PC-9 (cell line): Measurements from ENCODE around the gene OPALIN. TPM values are rescaled to one million over a fixed set of nuclear protein-coding genes. Genes with fewer than 3 reads are reported as not detected.

Experiments
- BruUV-seq: library from RNA; stranded (reverse); fragments of 400-500 nt; replicated peaks from 2 replicates; lab custom pipeline; 2021; lab: Mats Ljungman, UMichigan
- CTCF ChIA-PET: fragments of 300-600 bp; sonication (Branson Sonifier 250); formaldehyde crosslinking; loops from one replicate; lab custom pipeline; 2022; ENCODE audit warnings: antibody characterized with exemption; lab: Charles Lee
- POLR2A ChIA-PET: fragments of 300-600 bp; sonication (Branson Sonifier 250); formaldehyde crosslinking; loops from one replicate; lab custom pipeline; 2022; ENCODE audit warnings: antibody characterized with exemption; ENCODE audit not compliant: unreplicated experiment; lab: Charles Lee
- DNase-seq, 2 experiments: peaks; one replicate each; pipeline versions ENCODE4 v3.0.0 to v3.0.0-alpha.2; 2015 to 2022; ENCODE audit warnings: mixed read lengths in 1 of 2
- H2AFZ ChIP-seq: fragments of 200-600 bp; sonication (generic); 2 replicates; pipeline ENCODE4 v1.8.1; 2017; ENCODE audit warnings: antibody characterized with exemption
- H3F3A ChIP-seq: fragments of 200-600 bp; sonication (generic); 2 replicates; pipeline ENCODE4 v1.8.1; 2017; ENCODE audit warnings: antibody characterized with exemption, mild to moderate bottlenecking, low read depth; ENCODE audit not compliant: insufficient read depth
- H3K27ac ChIP-seq: fragments of 200-600 bp; sonication (generic); 2 replicates; pipeline ENCODE4 v1.6.1; 2016; ENCODE audit warnings: mixed run types
- H3K27me3 ChIP-seq: fragments of 200-600 bp; sonication (generic); 2 replicates; pipeline ENCODE4 v1.6.1; 2016; ENCODE audit warnings: low read depth, mixed run types; ENCODE audit not compliant: insufficient read depth
- H3K36me3 ChIP-seq: fragments of 200-600 bp; sonication (generic); 2 replicates; pipeline ENCODE4 v1.6.1; 2016; ENCODE audit warnings: low read depth, mixed run types
- H3K4me1 ChIP-seq: fragments of 200-600 bp; sonication (generic); replicated peaks from 2 replicates; pipeline ENCODE4 v1.6.1; 2016; ENCODE audit warnings: mixed run types; ENCODE audit not compliant: insufficient read depth
- H3K4me2 ChIP-seq: fragments of 200-600 bp; sonication (generic); 2 replicates; pipeline ENCODE4 v1.6.1; 2017; ENCODE audit warnings: mixed run types
- H3K4me3 ChIP-seq: fragments of 200-600 bp; sonication (generic); 2 replicates; pipeline ENCODE4 v1.6.1; 2016; ENCODE audit warnings: mixed run types
- H3K79me2 ChIP-seq: fragments of 200-600 bp; sonication (generic); 2 replicates; pipeline ENCODE4 v1.6.1; 2017; ENCODE audit warnings: low read depth, mixed run types
- H3K9me2 ChIP-seq: fragments of 200-600 bp; sonication (generic); 2 replicates; pipeline ENCODE4 v1.8.1; 2017; ENCODE audit warnings: mild to moderate bottlenecking; ENCODE audit not compliant: insufficient read depth
- H3K9me3 ChIP-seq: fragments of 200-600 bp; sonication (generic); 2 replicates; pipeline ENCODE4 v1.8.1; 2016; ENCODE audit warnings: low read depth; ENCODE audit not compliant: insufficient read depth
- H4K20me1 ChIP-seq: fragments of 200-600 bp; sonication (generic); 2 replicates; pipeline ENCODE4 v1.8.1; 2017; ENCODE audit not compliant: insufficient read depth
- EZH2 ChIP-seq: fragments of 200-600 bp; sonication (generic); IDR thresholded peaks from 2 replicates; pipeline ENCODE4 v1.8.0; 2017; ENCODE audit warnings: antibody characterized with exemption, low read depth
- intact Hi-C: fragments of 100-400 bp; cut with micrococcal nuclease; formaldehyde crosslinking; loops from one replicate; pipeline ENCODE4 v1.10.0; 2022; ENCODE audit not compliant: unreplicated experiment
- total RNA-seq: library from RNA; stranded (reverse); gene quantifications from 2 replicates; pipeline ENCODE4 v1.2.3, GENCODE V29; 2021
- TF ChIP-seq, protein P1 (sequence below): fragments of 200-600 bp; sonication (generic); conservative IDR thresholded peaks from 2 replicates; pipeline ENCODE4 v1.6.1; 2017; ENCODE audit warnings: mixed run types, antibody characterized with exemption, mild to moderate bottlenecking, moderate library complexity

OPALIN gene
- total RNA-seq, 1 experiment from 2014 or later: not detected

GRCh38 chr10:96342402-96342801 lies 16.4 kb downstream of the OPALIN start:
- no TSS peak for BruUV-seq
- intact Hi-C loops: no loop called here
- no peaks in the 10 kb centered on the region for H3K9me3 ChIP-seq
- no peaks in the 10 kb centered on the region for H3K9me2 ChIP-seq
- H2AFZ ChIP-seq: no peak overlapping the region
- no peaks in the 10 kb centered on the region for H3F3A ChIP-seq
- H3K27me3 ChIP-seq: no peaks in the 10 kb centered on the region
- no peaks in the 10 kb centered on the region for H4K20me1 ChIP-seq
- H3K27ac ChIP-seq: no peak overlapping the region
- H3K4me2 ChIP-seq: no peak overlapping the region
- no peaks in the 10 kb centered on the region for H3K36me3 ChIP-seq
- H3K79me2 ChIP-seq: no peaks in the 10 kb centered on the region
- H3K4me1 ChIP-seq: no peaks in the 10 kb centered on the region
- TF ChIP-seq, protein P1, sequence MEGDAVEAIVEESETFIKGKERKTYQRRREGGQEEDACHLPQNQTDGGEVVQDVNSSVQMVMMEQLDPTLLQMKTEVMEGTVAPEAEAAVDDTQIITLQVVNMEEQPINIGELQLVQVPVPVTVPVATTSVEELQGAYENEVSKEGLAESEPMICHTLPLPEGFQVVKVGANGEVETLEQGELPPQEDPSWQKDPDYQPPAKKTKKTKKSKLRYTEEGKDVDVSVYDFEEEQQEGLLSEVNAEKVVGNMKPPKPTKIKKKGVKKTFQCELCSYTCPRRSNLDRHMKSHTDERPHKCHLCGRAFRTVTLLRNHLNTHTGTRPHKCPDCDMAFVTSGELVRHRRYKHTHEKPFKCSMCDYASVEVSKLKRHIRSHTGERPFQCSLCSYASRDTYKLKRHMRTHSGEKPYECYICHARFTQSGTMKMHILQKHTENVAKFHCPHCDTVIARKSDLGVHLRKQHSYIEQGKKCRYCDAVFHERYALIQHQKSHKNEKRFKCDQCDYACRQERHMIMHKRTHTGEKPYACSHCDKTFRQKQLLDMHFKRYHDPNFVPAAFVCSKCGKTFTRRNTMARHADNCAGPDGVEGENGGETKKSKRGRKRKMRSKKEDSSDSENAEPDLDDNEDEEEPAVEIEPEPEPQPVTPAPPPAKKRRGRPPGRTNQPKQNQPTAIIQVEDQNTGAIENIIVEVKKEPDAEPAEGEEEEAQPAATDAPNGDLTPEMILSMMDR: no peak
- TF ChIP-seq EZH2: no peak
- DNase-seq: no peak
- no peak overlapping the region for H3K4me3 ChIP-seq
- CTCF ChIA-PET: no interaction called here
- POLR2A ChIA-PET: no interaction called here

DNA sequence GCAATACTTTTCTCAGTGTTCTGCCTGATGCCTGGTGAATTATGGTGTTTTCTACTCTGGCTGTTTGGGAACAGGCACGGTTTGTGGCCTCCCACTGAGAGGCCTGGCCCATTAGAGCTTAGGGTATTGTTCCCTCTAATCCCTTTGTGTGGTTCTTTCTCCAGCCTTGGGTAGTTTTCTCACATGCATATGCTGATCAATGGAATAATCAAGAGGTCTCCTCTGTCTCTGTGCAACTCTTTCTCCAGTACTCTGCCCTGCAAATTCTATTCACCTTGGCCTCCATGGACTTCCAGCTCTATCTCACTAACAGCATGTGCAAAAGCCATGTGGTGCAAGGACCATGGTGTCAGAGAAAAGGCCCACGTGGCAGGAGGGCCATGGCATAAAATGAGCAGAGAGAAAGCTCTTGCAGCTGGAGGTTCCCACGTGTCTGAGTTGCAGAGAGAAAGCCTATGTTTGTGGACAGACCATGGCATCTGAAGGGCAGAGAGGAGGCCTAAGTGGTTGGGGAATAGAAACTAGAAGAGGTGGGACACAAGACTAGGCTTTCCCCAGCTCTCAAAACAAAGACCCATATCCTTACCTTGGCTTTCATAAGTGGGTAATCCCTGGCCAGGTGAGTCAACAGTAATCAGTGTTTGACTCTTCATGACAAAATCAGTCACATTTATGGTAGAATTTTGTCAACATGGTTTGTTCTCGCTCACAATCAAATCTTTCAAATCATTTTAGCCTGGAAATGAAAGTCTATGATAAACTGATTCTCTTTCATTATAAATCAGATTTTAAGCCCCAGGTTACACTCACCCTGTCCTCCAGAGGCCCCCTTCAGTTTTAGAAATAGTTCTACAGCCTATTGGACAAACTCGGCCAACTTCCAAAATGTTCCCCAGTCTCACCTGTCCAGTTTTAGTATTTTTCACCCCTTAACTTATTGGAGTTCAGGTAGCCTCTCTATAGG lies 17.3 kb downstream of the OPALIN start:
- no peak overlapping the region for H3K4me2 ChIP-seq
- no peaks in the 10 kb centered on the region for H4K20me1 ChIP-seq
- no peaks in the 10 kb centered on the region for H3K27me3 ChIP-seq
- H3K4me3 ChIP-seq: no peak overlapping the region
- H2AFZ ChIP-seq: no peak overlapping the region
- H3K9me2 ChIP-seq: no peaks in the 10 kb centered on the region
- ChIA-PET CTCF (interaction anchor here (0.6 kb wide), 2 partner anchors 112 to 460 kb away, joined by 3 to 5 read pairs; no protein-coding TSS in a partner anchor), POLR2A (no interaction called here)
- DNase-seq: no peak
- H3K4me1 ChIP-seq: no peaks in the 10 kb centered on the region
- no peak overlapping the region for H3K27ac ChIP-seq
- H3K36me3 ChIP-seq: no peaks in the 10 kb centered on the region
- no TSS peak for BruUV-seq
- intact Hi-C loops: no loop called here
- no peaks in the 10 kb centered on the region for H3K9me3 ChIP-seq
- no peaks in the 10 kb centered on the region for H3F3A ChIP-seq
- no peak for TF ChIP-seq EZH2
- TF ChIP-seq, protein P1: no peak
- H3K79me2 ChIP-seq: no peaks in the 10 kb centered on the region

DNA sequence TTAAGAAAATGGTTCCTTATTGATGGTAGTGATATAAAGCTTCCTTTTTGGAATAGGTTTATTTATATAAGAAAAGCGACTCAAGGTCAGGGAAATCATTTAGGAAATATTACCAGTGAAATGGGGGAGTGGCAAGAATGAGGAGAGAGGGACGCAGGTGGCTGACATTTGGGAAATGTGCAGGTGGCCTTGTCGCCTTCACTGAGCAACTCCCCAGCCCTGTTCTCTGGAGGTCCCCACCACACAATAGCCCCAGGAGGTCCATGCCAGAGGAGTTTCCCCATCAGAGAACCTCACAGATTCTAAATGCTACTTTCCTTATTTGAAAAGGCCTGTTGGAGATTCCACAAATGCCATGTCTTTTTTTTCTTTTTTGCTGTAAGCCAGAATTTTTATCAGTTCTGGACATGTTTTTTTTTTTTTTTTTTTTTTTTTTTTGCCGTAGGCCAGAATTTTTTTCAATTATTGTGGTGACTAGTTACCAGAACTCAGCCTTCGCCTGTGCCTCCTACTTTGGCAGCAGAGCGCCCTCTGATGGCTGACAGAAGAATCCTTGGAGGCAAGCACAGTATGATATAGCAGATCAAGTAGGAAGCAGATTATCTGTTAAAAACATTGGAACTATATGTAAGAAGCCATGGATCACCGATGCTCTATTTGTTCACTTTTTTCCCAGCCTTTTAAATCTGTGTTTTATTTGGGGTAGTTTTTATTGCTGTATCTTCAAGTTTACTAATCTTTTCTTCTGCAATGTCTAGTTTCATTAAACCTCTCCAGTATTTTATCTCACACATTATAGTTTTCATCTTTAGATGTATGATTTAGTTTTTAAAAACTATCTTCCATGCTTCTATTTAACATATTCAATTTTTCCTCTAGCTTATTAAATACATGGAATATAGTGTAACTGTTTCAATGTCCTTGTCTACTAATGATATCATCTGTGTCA lies 18.6 kb downstream of the OPALIN start:
- Histone ChIP-seq H3K4me1 (no peaks in the 10 kb centered on the region), H3K9me2 (no peaks in the 10 kb centered on the region), H3K9me3 (no peaks in the 10 kb centered on the region), H3K27me3 (no peaks in the 10 kb centered on the region; the same call in 1 of the 2 replicates), H3K4me2 (no peak overlapping the region), H3K4me3 (no peak overlapping the region), H3K79me2 (no peaks in the 10 kb centered on the region), H2AFZ (no peak overlapping the region), H4K20me1 (no peaks in the 10 kb centered on the region), H3K36me3 (no peaks in the 10 kb centered on the region), H3F3A (no peaks in the 10 kb centered on the region), H3K27ac (no peak overlapping the region)
- BruUV-seq: no TSS peak
- POLR2A ChIA-PET: no interaction called here
- CTCF ChIA-PET: interaction anchor here (0.6 to 1.3 kb wide), 6 partner anchors 111 to 698 kb away, joined by 3 to 11 read pairs (median 4); no protein-coding TSS in a partner anchor
- DNase-seq: peak; percentile 44 to 46
- intact Hi-C loops: loop anchor here (1.0 kb wide), 1 partner anchor 323 kb away; no protein-coding TSS in a partner anchor
- TF ChIP-seq EZH2: no peak
- TF ChIP-seq, protein P1: peak; percentile 63
